ENCODE results near the gene PTCD2. TPM values are rescaled to one million over a fixed set of nuclear protein-coding genes. Genes with fewer than 3 reads are reported as not detected.

Gene PTCD2
- total RNA-seq, 2 donors from 2014 or later = 4.4 to 7.8 TPM

GRCh38 chr5:72280581-72281069, 39.5 kb upstream of the PTCD2 start:
- H3K27me3 ChIP-seq = no peaks in the 10 kb centered on the region
- no peak overlapping the region for H3K9ac ChIP-seq (ENCODE audit: low read depth in 2 of 2, low read length in 2 of 2)
- no peak overlapping the region for H3K4me3 ChIP-seq
- DNase-seq = no peak
- H3K4me1 ChIP-seq = no peaks in the 10 kb centered on the region
- TF ChIP-seq CTCF (IDR thresholded peaks at IDR 0.05) = no peak
- intact Hi-C loops (cut with DNase I) = no loop called here
- H3K36me3 ChIP-seq = no peaks in the 10 kb centered on the region
- H3K9me3 ChIP-seq = no peaks in the 10 kb centered on the region
- H3K27ac ChIP-seq = no peak overlapping the region

- Histone ChIP-seq H3K27me3 (no peaks in the 10 kb centered on the region), H3K4me1 (no peaks in the 10 kb centered on the region), H3K9me3 (no peaks in the 10 kb centered on the region), H3K36me3 (no peaks in the 10 kb centered on the region), H3K9ac (ENCODE audit: low read depth in 2 of 2, low read length in 2 of 2) (no peak overlapping the region), H3K4me3 (no peak overlapping the region), H3K27ac (no peak overlapping the region)
- no peak for DNase-seq
- intact Hi-C loops (cut with DNase I) = no loop called here
- TF ChIP-seq CTCF (IDR thresholded peaks at IDR 0.05) = no peak
These were observed 38.8 kb upstream of the PTCD2 start for GRCh38 chr5:72281430-72281763.

GRCh38 chr5:72281764-72282499, 38.2 kb upstream of the PTCD2 start:
- H3K36me3 ChIP-seq = no peaks in the 10 kb centered on the region
- no peaks in the 10 kb centered on the region for H3K4me1 ChIP-seq
- H3K27ac ChIP-seq = no peak overlapping the region
- intact Hi-C loops (cut with DNase I) = no loop called here
- H3K27me3 ChIP-seq = no peaks in the 10 kb centered on the region
- no peak for DNase-seq
- H3K9me3 ChIP-seq = no peaks in the 10 kb centered on the region
- no peak overlapping the region for H3K9ac ChIP-seq (ENCODE audit: low read depth in 2 of 2, low read length in 2 of 2)
- no peak overlapping the region for H3K4me3 ChIP-seq
- TF ChIP-seq CTCF (IDR thresholded peaks at IDR 0.05) = no peak

- intact Hi-C loops (cut with DNase I) = no loop called here
- Histone ChIP-seq H3K9ac (ENCODE audit: low read depth in 2 of 2, low read length in 2 of 2) (no peak overlapping the region), H3K9me3 (no peaks in the 10 kb centered on the region), H3K27ac (no peak overlapping the region), H3K36me3 (no peaks in the 10 kb centered on the region), H3K4me1 (no peaks in the 10 kb centered on the region), H3K4me3 (no peak overlapping the region), H3K27me3 (no peaks in the 10 kb centered on the region)
- no peak for TF ChIP-seq CTCF (IDR thresholded peaks at IDR 0.05)
- no peak for DNase-seq
These were observed 37.3 kb upstream of the PTCD2 start for GRCh38 chr5:72282878-72283277.

- H3K27ac ChIP-seq = no peak overlapping the region
- intact Hi-C loops (cut with DNase I) = no loop called here
- no peak for DNase-seq
These were observed 36.8 kb upstream of the PTCD2 start for GRCh38 chr5:72283358-72283757.

More at GRCh38 chr5:72283358-72283757, 36.8 kb upstream of the PTCD2 start:
- no peak overlapping the region for H3K9ac ChIP-seq (ENCODE audit: low read depth in 2 of 2, low read length in 2 of 2)
- no peaks in the 10 kb centered on the region for H3K36me3 ChIP-seq
- no peak for TF ChIP-seq CTCF (IDR thresholded peaks at IDR 0.05)
- H3K9me3 ChIP-seq = no peaks in the 10 kb centered on the region
- no peaks in the 10 kb centered on the region for H3K27me3 ChIP-seq
- no peak overlapping the region for H3K4me3 ChIP-seq
- H3K4me1 ChIP-seq = no peaks in the 10 kb centered on the region
